K562 (cell line): ENCODE data around the gene CCL11. TPM values are rescaled to one million over a fixed set of nuclear protein-coding genes. Genes with fewer than 3 reads are reported as not detected.

Experiments used
- ARID1B ChIP-seq: fragments of 450-650 bp; IDR thresholded peaks from 2 replicates; pipeline ENCODE4 v1.6.1; 2016; ENCODE audit warnings: antibody characterized with exemption, mild to moderate bottlenecking, inconsistent platforms
- BDP1 ChIP-seq: IDR thresholded peaks from 3 replicates; pipeline ENCODE4 v1.6.1; 2011; ENCODE audit not compliant: insufficient read length, insufficient read depth
- HDAC8 ChIP-seq: fragments of 450-650 bp; IDR thresholded peaks from 2 replicates; pipeline ENCODE4 v1.6.1; 2016; ENCODE audit warnings: mild to moderate bottlenecking, missing genetic modification characterization, moderate library complexity, missing compliant biosample characterization
- MEF2D ChIP-seq: conservative IDR thresholded peaks from 2 replicates; pipeline ENCODE4 v1.6.1; 2016; ENCODE audit warnings: low read depth, missing genetic modification characterization, missing compliant biosample characterization
- MTA1 ChIP-seq: fragments of 450-650 bp; IDR thresholded peaks from 2 replicates; pipeline ENCODE4 v1.6.1; 2017; ENCODE audit warnings: borderline replicate concordance
- MTA3 ChIP-seq: fragments of 450-650 bp; formaldehyde crosslinking; IDR thresholded peaks from 2 replicates; pipeline ENCODE4 v1.6.1; 2017; ENCODE audit warnings: mild to moderate bottlenecking, borderline replicate concordance
- RHOXF2B ChIP-seq: fragments of 250-450 bp; sonication (Bioruptor Pico); conservative IDR thresholded peaks from 2 replicates; pipeline ENCODE4 v1.5.1; 2021
- WHSC1 ChIP-seq: IDR thresholded peaks from one replicate; pipeline ENCODE4 v1.6.1; 2012; ENCODE audit warnings: low read length, control low read depth, inconsistent platforms
- polyA plus RNA-seq, 8 experiments: library from polyadenylated mRNA; depleted of rRNA in 4 of 8; stranded (reverse) in 5 of 8; unstranded in 3 of 8; fragments of >200 nt; fragmentation: Nextera tagmentation in 2 of 8; fragmentation: Illumina TruSeq in 1 of 8; extraction: Ambion mirVana in 2 of 8; extraction: Trizol in 1 of 8; gene quantifications; 2 replicates each; pipeline versions ENCODE4 v1.2.1 to v1.2.3, GENCODE V29; 2011 to 2014; ENCODE audit warnings: inconsistent platforms in 1 of 8, missing spikeins in 1 of 8
- total RNA-seq, 7 experiments: library from RNA; depleted of rRNA in 6 of 7; stranded (reverse); fragments of >200 nt in 6 of 7; fragmentation: Illumina TruSeq in 2 of 7; extraction: Trizol in 2 of 7; gene quantifications; 2 replicates each; pipeline versions ENCODE4 v1.2.1 to v1.2.3, GENCODE V29; 2011 to 2021; ENCODE audit warnings: low replicate concordance in 1 of 7
- TF ChIP-seq, protein P1 (sequence below): fragments of 200-600 bp; sonication (generic); IDR thresholded peaks from one replicate; pipeline ENCODE4 v1.6.1; 2012; ENCODE audit warnings: mild to moderate bottlenecking, low read depth, low read length, inconsistent platforms
- TF ChIP-seq, protein P2 (sequence below): fragments of 250-450 bp; sonication (Bioruptor Pico); IDR thresholded peaks from 2 replicates; pipeline ENCODE4 v1.5.0; 2022; ENCODE audit warnings: mild to moderate bottlenecking
- TF ChIP-seq, protein P3 (sequence below): sonication (generic); formaldehyde crosslinking; IDR thresholded peaks from 2 replicates; pipeline ENCODE4 v1.8.0; 2022; ENCODE audit warnings: mild to moderate bottlenecking, missing genetic modification reagents

The CCL11 gene
- total and polyA plus RNA-seq, 9 of the 15 experiments (the other 6 are each of a cell fraction or from before 2014, with no cell fraction given), result not detected

GRCh38 chr17:34299956-34300577, 14.5 kb downstream of the CCL11 start (continued):
- TF ChIP-seq, protein P1, sequence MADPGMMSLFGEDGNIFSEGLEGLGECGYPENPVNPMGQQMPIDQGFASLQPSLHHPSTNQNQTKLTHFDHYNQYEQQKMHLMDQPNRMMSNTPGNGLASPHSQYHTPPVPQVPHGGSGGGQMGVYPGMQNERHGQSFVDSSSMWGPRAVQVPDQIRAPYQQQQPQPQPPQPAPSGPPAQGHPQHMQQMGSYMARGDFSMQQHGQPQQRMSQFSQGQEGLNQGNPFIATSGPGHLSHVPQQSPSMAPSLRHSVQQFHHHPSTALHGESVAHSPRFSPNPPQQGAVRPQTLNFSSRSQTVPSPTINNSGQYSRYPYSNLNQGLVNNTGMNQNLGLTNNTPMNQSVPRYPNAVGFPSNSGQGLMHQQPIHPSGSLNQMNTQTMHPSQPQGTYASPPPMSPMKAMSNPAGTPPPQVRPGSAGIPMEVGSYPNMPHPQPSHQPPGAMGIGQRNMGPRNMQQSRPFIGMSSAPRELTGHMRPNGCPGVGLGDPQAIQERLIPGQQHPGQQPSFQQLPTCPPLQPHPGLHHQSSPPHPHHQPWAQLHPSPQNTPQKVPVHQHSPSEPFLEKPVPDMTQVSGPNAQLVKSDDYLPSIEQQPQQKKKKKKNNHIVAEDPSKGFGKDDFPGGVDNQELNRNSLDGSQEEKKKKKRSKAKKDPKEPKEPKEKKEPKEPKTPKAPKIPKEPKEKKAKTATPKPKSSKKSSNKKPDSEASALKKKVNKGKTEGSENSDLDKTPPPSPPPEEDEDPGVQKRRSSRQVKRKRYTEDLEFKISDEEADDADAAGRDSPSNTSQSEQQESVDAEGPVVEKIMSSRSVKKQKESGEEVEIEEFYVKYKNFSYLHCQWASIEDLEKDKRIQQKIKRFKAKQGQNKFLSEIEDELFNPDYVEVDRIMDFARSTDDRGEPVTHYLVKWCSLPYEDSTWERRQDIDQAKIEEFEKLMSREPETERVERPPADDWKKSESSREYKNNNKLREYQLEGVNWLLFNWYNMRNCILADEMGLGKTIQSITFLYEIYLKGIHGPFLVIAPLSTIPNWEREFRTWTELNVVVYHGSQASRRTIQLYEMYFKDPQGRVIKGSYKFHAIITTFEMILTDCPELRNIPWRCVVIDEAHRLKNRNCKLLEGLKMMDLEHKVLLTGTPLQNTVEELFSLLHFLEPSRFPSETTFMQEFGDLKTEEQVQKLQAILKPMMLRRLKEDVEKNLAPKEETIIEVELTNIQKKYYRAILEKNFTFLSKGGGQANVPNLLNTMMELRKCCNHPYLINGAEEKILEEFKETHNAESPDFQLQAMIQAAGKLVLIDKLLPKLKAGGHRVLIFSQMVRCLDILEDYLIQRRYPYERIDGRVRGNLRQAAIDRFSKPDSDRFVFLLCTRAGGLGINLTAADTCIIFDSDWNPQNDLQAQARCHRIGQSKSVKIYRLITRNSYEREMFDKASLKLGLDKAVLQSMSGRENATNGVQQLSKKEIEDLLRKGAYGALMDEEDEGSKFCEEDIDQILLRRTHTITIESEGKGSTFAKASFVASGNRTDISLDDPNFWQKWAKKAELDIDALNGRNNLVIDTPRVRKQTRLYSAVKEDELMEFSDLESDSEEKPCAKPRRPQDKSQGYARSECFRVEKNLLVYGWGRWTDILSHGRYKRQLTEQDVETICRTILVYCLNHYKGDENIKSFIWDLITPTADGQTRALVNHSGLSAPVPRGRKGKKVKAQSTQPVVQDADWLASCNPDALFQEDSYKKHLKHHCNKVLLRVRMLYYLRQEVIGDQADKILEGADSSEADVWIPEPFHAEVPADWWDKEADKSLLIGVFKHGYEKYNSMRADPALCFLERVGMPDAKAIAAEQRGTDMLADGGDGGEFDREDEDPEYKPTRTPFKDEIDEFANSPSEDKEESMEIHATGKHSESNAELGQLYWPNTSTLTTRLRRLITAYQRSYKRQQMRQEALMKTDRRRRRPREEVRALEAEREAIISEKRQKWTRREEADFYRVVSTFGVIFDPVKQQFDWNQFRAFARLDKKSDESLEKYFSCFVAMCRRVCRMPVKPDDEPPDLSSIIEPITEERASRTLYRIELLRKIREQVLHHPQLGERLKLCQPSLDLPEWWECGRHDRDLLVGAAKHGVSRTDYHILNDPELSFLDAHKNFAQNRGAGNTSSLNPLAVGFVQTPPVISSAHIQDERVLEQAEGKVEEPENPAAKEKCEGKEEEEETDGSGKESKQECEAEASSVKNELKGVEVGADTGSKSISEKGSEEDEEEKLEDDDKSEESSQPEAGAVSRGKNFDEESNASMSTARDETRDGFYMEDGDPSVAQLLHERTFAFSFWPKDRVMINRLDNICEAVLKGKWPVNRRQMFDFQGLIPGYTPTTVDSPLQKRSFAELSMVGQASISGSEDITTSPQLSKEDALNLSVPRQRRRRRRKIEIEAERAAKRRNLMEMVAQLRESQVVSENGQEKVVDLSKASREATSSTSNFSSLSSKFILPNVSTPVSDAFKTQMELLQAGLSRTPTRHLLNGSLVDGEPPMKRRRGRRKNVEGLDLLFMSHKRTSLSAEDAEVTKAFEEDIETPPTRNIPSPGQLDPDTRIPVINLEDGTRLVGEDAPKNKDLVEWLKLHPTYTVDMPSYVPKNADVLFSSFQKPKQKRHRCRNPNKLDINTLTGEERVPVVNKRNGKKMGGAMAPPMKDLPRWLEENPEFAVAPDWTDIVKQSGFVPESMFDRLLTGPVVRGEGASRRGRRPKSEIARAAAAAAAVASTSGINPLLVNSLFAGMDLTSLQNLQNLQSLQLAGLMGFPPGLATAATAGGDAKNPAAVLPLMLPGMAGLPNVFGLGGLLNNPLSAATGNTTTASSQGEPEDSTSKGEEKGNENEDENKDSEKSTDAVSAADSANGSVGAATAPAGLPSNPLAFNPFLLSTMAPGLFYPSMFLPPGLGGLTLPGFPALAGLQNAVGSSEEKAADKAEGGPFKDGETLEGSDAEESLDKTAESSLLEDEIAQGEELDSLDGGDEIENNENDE, result no peak
- TF ChIP-seq WHSC1 (no peak), HDAC8 (tag) (no peak), MTA1 (no peak), RHOXF2B (no peak), BDP1 (no peak), MEF2D (no peak), MTA3 (no peak), ARID1B (no peak)
- TF ChIP-seq, protein P2, sequence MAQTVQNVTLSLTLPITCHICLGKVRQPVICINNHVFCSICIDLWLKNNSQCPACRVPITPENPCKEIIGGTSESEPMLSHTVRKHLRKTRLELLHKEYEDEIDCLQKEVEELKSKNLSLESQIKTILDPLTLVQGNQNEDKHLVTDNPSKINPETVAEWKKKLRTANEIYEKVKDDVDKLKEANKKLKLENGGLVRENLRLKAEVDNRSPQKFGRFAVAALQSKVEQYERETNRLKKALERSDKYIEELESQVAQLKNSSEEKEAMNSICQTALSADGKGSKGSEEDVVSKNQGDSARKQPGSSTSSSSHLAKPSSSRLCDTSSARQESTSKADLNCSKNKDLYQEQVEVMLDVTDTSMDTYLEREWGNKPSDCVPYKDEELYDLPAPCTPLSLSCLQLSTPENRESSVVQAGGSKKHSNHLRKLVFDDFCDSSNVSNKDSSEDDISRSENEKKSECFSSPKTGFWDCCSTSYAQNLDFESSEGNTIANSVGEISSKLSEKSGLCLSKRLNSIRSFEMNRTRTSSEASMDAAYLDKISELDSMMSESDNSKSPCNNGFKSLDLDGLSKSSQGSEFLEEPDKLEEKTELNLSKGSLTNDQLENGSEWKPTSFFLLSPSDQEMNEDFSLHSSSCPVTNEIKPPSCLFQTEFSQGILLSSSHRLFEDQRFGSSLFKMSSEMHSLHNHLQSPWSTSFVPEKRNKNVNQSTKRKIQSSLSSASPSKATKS (CRISPR knock-in tag), result no peak
- TF ChIP-seq, protein P3, sequence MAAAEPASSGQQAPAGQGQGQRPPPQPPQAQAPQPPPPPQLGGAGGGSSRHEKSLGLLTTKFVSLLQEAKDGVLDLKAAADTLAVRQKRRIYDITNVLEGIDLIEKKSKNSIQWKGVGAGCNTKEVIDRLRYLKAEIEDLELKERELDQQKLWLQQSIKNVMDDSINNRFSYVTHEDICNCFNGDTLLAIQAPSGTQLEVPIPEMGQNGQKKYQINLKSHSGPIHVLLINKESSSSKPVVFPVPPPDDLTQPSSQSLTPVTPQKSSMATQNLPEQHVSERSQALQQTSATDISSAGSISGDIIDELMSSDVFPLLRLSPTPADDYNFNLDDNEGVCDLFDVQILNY (CRISPR knock-in tag), result no peak
